GM12873 (cell line): ENCODE data around the gene HCRTR2.

ENCODE experiments used
- CTCF ChIP-seq: IDR thresholded peaks from 2 replicates; pipeline ENCODE4 v1.5.1; 2012; ENCODE audit warnings: low read depth, mild to moderate bottlenecking, moderate library complexity, low read length, control low read depth; ENCODE audit not compliant: insufficient read depth; ENCODE audit errors: missing control alignments

HCRTR2 gene

GRCh38 chr6:55153284-55153683, 21.0 kb upstream of the HCRTR2 start:
- TF ChIP-seq CTCF: no peak

- no peak for TF ChIP-seq CTCF
Observed at GRCh38 chr6:55167860-55168259, 6.5 kb upstream of the HCRTR2 start.

- no peak for TF ChIP-seq CTCF
Observed at GRCh38 chr6:55175078-55176049, 1.0 kb downstream of the HCRTR2 start.

- TF ChIP-seq CTCF: no peak
Observed at GRCh38 chr6:55176958-55177357, 2.6 kb downstream of the HCRTR2 start.

GRCh38 chr6:55180258-55180657, 5.9 kb downstream of the HCRTR2 start:
- no peak for TF ChIP-seq CTCF

- TF ChIP-seq CTCF: no peak
Observed at GRCh38 chr6:55182016-55182650, 7.8 kb downstream of the HCRTR2 start.

GRCh38 chr6:55184782-55185530, 10.6 kb downstream of the HCRTR2 start:
- TF ChIP-seq CTCF: no peak
